ENCODE data around the gene F11.

Gene F11

DNA sequence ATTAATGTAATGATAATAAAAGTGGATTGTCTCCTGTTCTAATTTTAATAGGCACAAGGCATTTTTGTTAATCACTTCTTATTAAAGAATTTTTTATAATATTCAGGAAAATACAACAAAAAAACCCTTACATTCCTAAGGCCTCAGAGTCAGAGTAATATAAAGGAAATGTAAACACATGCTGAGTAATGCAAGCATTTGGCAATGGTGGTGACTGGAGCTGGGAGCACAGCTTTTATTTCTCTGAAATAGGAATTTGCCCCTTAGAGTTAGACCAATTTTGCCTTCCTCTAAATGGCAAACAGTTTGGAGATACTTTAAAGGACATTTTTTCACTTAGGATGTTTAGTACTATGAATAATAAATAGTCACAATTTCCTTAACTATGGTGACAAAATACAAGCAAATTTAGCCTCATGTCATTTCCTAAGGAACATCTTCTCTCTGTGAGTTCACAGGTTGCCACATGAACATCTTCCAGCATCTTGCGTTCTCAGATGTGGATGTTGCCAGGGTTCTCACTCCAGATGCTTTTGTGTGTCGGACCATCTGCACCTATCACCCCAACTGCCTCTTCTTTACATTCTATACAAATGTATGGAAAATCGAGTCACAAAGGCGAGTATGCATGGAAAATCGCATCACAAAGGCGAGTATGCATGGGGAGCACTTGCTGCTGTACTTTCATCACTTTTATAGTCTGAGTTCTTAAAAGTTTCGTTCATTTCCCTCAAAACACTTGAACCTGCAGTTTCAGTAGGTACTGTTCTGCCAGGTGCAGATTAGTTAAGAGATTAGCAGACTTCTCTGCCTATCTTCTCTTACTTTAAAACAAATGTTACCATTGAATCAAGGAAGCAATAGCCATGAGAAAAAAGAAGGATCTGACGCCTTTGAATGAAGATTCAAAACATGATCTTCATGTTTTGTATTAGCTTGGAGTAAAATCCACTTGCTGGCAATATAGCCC, 15.9 kb upstream of the F11 start:
- Histone ChIP-seq H4K20me1 (ENCODE audit: insufficient read depth, low read length) (no peaks in the 10 kb centered on the region), H3K27ac (ENCODE audit: low read depth, low read length, poor library complexity, severe bottlenecking) (no peak overlapping the region), H3K9me3 (ENCODE audit: low read length) (no peaks in the 10 kb centered on the region), H2AFZ (ENCODE audit: low read length) (no peak overlapping the region), H3K4me2 (ENCODE audit: low read length) (no peak overlapping the region), H3K27me3 (ENCODE audit: insufficient read depth, low read length) (no peaks in the 10 kb centered on the region), H3K36me3 (ENCODE audit: insufficient read depth, low read length) (no peaks in the 10 kb centered on the region), H3F3A (ENCODE audit: insufficient read depth, low read length) (no peaks in the 10 kb centered on the region), H3K9me2 (ENCODE audit: low read depth, low read length) (no peaks in the 10 kb centered on the region; the same call in 1 of the 2 replicates), H3K4me1 (ENCODE audit: insufficient read depth, low read length, severe bottlenecking) (no peaks in the 10 kb centered on the region), H3K9ac (ENCODE audit: low read length) (no peak overlapping the region), H3K79me2 (ENCODE audit: insufficient read depth, low read length) (no peaks in the 10 kb centered on the region), H3K4me3 (ENCODE audit: low read depth, low read length, poor library complexity, severe bottlenecking) (no peak overlapping the region)
- no peak for TF ChIP-seq EZH2 (IDR thresholded peaks at IDR 0.05; ENCODE audit: borderline replicate concordance, low read length)
- TF ChIP-seq, protein P1, sequence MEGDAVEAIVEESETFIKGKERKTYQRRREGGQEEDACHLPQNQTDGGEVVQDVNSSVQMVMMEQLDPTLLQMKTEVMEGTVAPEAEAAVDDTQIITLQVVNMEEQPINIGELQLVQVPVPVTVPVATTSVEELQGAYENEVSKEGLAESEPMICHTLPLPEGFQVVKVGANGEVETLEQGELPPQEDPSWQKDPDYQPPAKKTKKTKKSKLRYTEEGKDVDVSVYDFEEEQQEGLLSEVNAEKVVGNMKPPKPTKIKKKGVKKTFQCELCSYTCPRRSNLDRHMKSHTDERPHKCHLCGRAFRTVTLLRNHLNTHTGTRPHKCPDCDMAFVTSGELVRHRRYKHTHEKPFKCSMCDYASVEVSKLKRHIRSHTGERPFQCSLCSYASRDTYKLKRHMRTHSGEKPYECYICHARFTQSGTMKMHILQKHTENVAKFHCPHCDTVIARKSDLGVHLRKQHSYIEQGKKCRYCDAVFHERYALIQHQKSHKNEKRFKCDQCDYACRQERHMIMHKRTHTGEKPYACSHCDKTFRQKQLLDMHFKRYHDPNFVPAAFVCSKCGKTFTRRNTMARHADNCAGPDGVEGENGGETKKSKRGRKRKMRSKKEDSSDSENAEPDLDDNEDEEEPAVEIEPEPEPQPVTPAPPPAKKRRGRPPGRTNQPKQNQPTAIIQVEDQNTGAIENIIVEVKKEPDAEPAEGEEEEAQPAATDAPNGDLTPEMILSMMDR (IDR thresholded peaks at IDR 0.05; ENCODE audit: low read length), result no peak

DNA sequence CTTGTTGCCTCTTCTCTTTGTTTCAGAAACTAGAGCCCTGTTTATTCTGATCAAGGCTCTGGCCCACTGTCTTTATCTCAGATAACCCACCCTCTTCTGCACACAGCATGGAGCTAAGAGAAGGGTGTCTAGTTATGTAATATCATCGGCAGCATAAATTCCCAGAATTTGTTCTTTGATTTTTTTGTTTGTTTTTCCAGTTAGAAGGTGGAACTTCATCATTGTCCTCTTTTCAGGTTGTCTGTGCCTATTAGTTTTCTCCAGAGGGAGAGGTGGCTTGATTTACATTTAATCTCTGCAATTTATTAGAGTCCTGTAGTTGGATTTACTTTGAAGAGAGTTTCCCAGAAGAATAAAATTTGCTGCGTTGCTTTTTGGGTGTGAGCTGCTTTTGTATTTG, 15.2 kb upstream of the F11 start:
- Histone ChIP-seq H3K4me3 (ENCODE audit: low read depth, low read length, poor library complexity, severe bottlenecking) (no peak overlapping the region), H3K27ac (ENCODE audit: low read depth, low read length, poor library complexity, severe bottlenecking) (no peak overlapping the region), H4K20me1 (ENCODE audit: insufficient read depth, low read length) (no peaks in the 10 kb centered on the region), H3K9me3 (ENCODE audit: low read length) (no peaks in the 10 kb centered on the region), H3K9ac (ENCODE audit: low read length) (no peak overlapping the region), H3K4me1 (ENCODE audit: insufficient read depth, low read length, severe bottlenecking) (no peaks in the 10 kb centered on the region), H3K79me2 (ENCODE audit: insufficient read depth, low read length) (no peaks in the 10 kb centered on the region), H3K4me2 (ENCODE audit: low read length) (no peak overlapping the region), H3K27me3 (ENCODE audit: insufficient read depth, low read length) (no peaks in the 10 kb centered on the region), H3K36me3 (ENCODE audit: insufficient read depth, low read length) (no peaks in the 10 kb centered on the region), H3K9me2 (ENCODE audit: low read depth, low read length) (no peaks in the 10 kb centered on the region; the same call in 1 of the 2 replicates), H3F3A (ENCODE audit: insufficient read depth, low read length) (no peaks in the 10 kb centered on the region), H2AFZ (ENCODE audit: low read length) (no peak overlapping the region)
- TF ChIP-seq, protein P1 (IDR thresholded peaks at IDR 0.05; ENCODE audit: low read length), result no peak
- no peak for TF ChIP-seq EZH2 (IDR thresholded peaks at IDR 0.05; ENCODE audit: borderline replicate concordance, low read length)

DNA sequence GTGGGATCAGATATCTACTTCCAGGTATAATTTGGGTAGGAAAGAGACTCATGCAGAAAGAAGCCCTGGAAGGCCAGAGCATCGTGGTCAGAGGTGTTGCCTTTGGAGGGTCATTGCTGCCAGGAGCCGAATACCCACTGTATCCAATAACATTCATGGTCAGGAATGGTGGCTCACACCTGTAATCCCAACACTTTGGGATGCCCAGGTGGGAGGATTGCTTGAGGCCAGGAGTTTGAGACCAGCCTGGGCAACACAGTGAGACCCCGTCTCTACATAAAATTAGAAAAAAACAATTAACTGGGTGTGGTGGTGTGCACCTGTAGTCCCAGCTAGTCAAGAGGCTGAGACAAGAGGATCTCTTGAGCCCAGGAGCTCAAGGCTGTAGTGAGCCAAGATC, 10.9 kb upstream of the F11 start:
- Histone ChIP-seq H3K36me3 (ENCODE audit: insufficient read depth, low read length) (no peaks in the 10 kb centered on the region), H3K4me1 (ENCODE audit: insufficient read depth, low read length, severe bottlenecking) (no peaks in the 10 kb centered on the region), H3K27me3 (ENCODE audit: insufficient read depth, low read length) (no peaks in the 10 kb centered on the region)

More for the DNA sequence above, 10.9 kb upstream of the F11 start:
- Histone ChIP-seq H3K27ac (ENCODE audit: low read depth, low read length, poor library complexity, severe bottlenecking) (no peak overlapping the region), H3K9me2 (ENCODE audit: low read depth, low read length) (no peaks in the 10 kb centered on the region), H3K4me3 (ENCODE audit: low read depth, low read length, poor library complexity, severe bottlenecking) (no peak overlapping the region), H3F3A (ENCODE audit: insufficient read depth, low read length) (no peaks in the 10 kb centered on the region), H4K20me1 (ENCODE audit: insufficient read depth, low read length) (no peaks in the 10 kb centered on the region), H3K79me2 (ENCODE audit: insufficient read depth, low read length) (no peaks in the 10 kb centered on the region), H3K9me3 (ENCODE audit: low read length) (no peaks in the 10 kb centered on the region), H3K4me2 (ENCODE audit: low read length) (no peak overlapping the region), H3K9ac (ENCODE audit: low read length) (no peak overlapping the region), H2AFZ (ENCODE audit: low read length) (no peak overlapping the region)
- TF ChIP-seq, protein P1 (IDR thresholded peaks at IDR 0.05; ENCODE audit: low read length), result no peak
- TF ChIP-seq EZH2 (IDR thresholded peaks at IDR 0.05; ENCODE audit: borderline replicate concordance, low read length), result no peak

All from OCI-LY1 (cell line).